H9 (cell line): Measurements from ENCODE around the gene MPC1L. TPM values are rescaled to one million over a fixed set of nuclear protein-coding genes. Genes with fewer than 3 reads are reported as not detected.

Source experiments
- DNase-seq: peaks from one replicate; pipeline ENCODE4 v3.0.0-alpha.2; 2017
- H2AFZ ChIP-seq: one replicate; pipeline ENCODE4 v1.6.1; 2013; ENCODE audit warnings: mild to moderate bottlenecking, low read length, control low read depth, moderate library complexity
- H2AK5ac ChIP-seq: 2 replicates; pipeline ENCODE4 v1.6.1; 2013; ENCODE audit warnings: low read length, control low read depth, mixed read lengths; ENCODE audit not compliant: insufficient read length
- H2BK120ac ChIP-seq: one replicate; pipeline ENCODE4 v1.6.1; 2013; ENCODE audit warnings: low read depth, mild to moderate bottlenecking, low read length, control low read depth, inconsistent platforms; ENCODE audit not compliant: poor library complexity, severe bottlenecking
- H2BK12ac ChIP-seq: 2 replicates; pipeline ENCODE4 v1.6.1; 2013; ENCODE audit warnings: low read length, control low read depth, mixed read lengths, low read depth; ENCODE audit not compliant: insufficient read length
- H2BK15ac ChIP-seq: 2 replicates; pipeline ENCODE4 v1.6.1; 2013; ENCODE audit warnings: low read depth, low read length, control low read depth
- H2BK20ac ChIP-seq: one replicate; pipeline ENCODE4 v1.6.1; 2013; ENCODE audit warnings: low read depth, mild to moderate bottlenecking, low read length, control low read depth, inconsistent platforms; ENCODE audit not compliant: poor library complexity, severe bottlenecking
- H2BK5ac ChIP-seq: 2 replicates; pipeline ENCODE4 v1.6.1; 2013; ENCODE audit warnings: low read length, control low read depth, mixed read lengths; ENCODE audit not compliant: insufficient read length
- H3K14ac ChIP-seq: 2 replicates; pipeline ENCODE4 v1.6.1; 2013; ENCODE audit warnings: low read length, control low read depth; ENCODE audit not compliant: insufficient read depth
- H3K18ac ChIP-seq: 2 replicates; pipeline ENCODE4 v1.6.1; 2013; ENCODE audit warnings: low read depth, mild to moderate bottlenecking, mixed read lengths, low read length, control low read depth; ENCODE audit not compliant: insufficient read length
- H3K23ac ChIP-seq: 2 replicates; pipeline ENCODE4 v1.6.1; 2013; ENCODE audit warnings: low read length, control low read depth, mixed read lengths, low read depth; ENCODE audit not compliant: insufficient read length
- H3K23me2 ChIP-seq: 2 replicates; pipeline ENCODE4 v1.6.1; 2013; ENCODE audit warnings: low read depth, mild to moderate bottlenecking, mixed read lengths, low read length, control low read depth; ENCODE audit not compliant: insufficient read length, poor library complexity, severe bottlenecking
- H3K27ac ChIP-seq: 2 replicates; pipeline ENCODE4 v1.5.1; 2013; ENCODE audit warnings: low read length, control low read depth, mixed read lengths, low read depth; ENCODE audit not compliant: insufficient read length
- H3K27me3 ChIP-seq: 2 replicates; pipeline ENCODE4 v1.6.1; 2013; ENCODE audit warnings: low read length, control low read depth, inconsistent platforms; ENCODE audit not compliant: insufficient read depth
- H3K4ac ChIP-seq: 2 replicates; pipeline ENCODE4 v1.6.1; 2013; ENCODE audit warnings: low read depth, mild to moderate bottlenecking, control low read depth, inconsistent platforms, low read length, moderate library complexity
- H3K4me1 ChIP-seq: 2 replicates; pipeline ENCODE4 v1.6.1; 2013; ENCODE audit warnings: low read length, control low read depth, inconsistent platforms; ENCODE audit not compliant: insufficient read depth
- H3K4me2 ChIP-seq: 2 replicates; pipeline ENCODE4 v1.6.1; 2013; ENCODE audit warnings: low read length, control low read depth, mixed read lengths; ENCODE audit not compliant: insufficient read length, insufficient read depth
- H3K56ac ChIP-seq: 2 replicates; pipeline ENCODE4 v1.6.1; 2013; ENCODE audit warnings: low read depth, mild to moderate bottlenecking, mixed read lengths, low read length, control low read depth; ENCODE audit not compliant: insufficient read length
- H3K79me1 ChIP-seq: 2 replicates; pipeline ENCODE4 v1.6.1; 2013; ENCODE audit warnings: low read depth, mild to moderate bottlenecking, moderate library complexity, low read length, control low read depth, inconsistent platforms; ENCODE audit not compliant: insufficient read depth, poor library complexity, severe bottlenecking
- H3K79me2 ChIP-seq: 2 replicates; pipeline ENCODE4 v1.6.1; 2013; ENCODE audit warnings: low read length, control low read depth, inconsistent platforms; ENCODE audit not compliant: insufficient read depth
- H3K9ac ChIP-seq: 2 replicates; pipeline ENCODE4 v1.6.1; 2013; ENCODE audit warnings: low read length, control low read depth, mixed read lengths; ENCODE audit not compliant: insufficient read length; ENCODE audit errors: extremely low read depth
- H3K9me3 ChIP-seq: one replicate; pipeline ENCODE4 v1.6.1; 2013; ENCODE audit warnings: low read depth, low read length, inconsistent platforms; ENCODE audit not compliant: control insufficient read depth
- H3T11ph ChIP-seq: one replicate; pipeline ENCODE4 v1.6.1; 2013; ENCODE audit warnings: mild to moderate bottlenecking, low read length, control low read depth, inconsistent platforms
- H4K20me1 ChIP-seq: one replicate; pipeline ENCODE4 v1.6.1; 2013; ENCODE audit not compliant: control insufficient read depth, insufficient read length, insufficient read depth
- H4K5ac ChIP-seq: 2 replicates; pipeline ENCODE4 v1.6.1; 2013; ENCODE audit warnings: low read depth, mild to moderate bottlenecking, mixed read lengths, low read length, control low read depth; ENCODE audit not compliant: insufficient read length
- H4K8ac ChIP-seq: replicated peaks from 2 replicates; pipeline ENCODE4 v1.6.1; 2013; ENCODE audit warnings: low read length, control low read depth, mixed read lengths, low read depth; ENCODE audit not compliant: insufficient read length
- H4K91ac ChIP-seq: 2 replicates; pipeline ENCODE4 v1.6.1; 2013; ENCODE audit warnings: low read depth, mild to moderate bottlenecking, moderate library complexity, mixed read lengths, low read length, control low read depth; ENCODE audit not compliant: insufficient read length
- H3K27ac Mint-ChIP-seq, 3 experiments: 2 replicates in 2 of 3; 3 replicates in 1 of 3; pipeline ENCODE4 v1.8.0; 2020 to 2021; ENCODE audit warnings: mixed read lengths in 3 of 3, mild to moderate bottlenecking in 1 of 3, moderate library complexity in 1 of 3
- H3K27me3 Mint-ChIP-seq: 2 replicates; pipeline ENCODE4 v1.8.0; 2021; ENCODE audit warnings: low read depth, mild to moderate bottlenecking, moderate library complexity, mixed read lengths
- H3K36me3 Mint-ChIP-seq, 3 experiments: 2 replicates in 2 of 3; 3 replicates in 1 of 3; pipeline ENCODE4 v1.8.0; 2020 to 2021; ENCODE audit warnings: low read depth in 3 of 3, mixed read lengths in 3 of 3; ENCODE audit not compliant: insufficient read depth in 1 of 3
- H3K4me1 Mint-ChIP-seq, 2 experiments: 2 replicates each; pipeline ENCODE4 v1.8.0; 2020; ENCODE audit warnings: mixed read lengths in 2 of 2
- H3K4me3 Mint-ChIP-seq, 2 experiments: 2 replicates in 1 of 2; 3 replicates in 1 of 2; pipeline ENCODE4 v1.8.0; 2020 to 2021; ENCODE audit warnings: mild to moderate bottlenecking in 2 of 2, mixed read lengths in 2 of 2, moderate library complexity in 1 of 2
- H3K9me3 Mint-ChIP-seq, 2 experiments: 2 replicates in 1 of 2; 3 replicates in 1 of 2; pipeline ENCODE4 v1.8.0; 2020; ENCODE audit warnings: mild to moderate bottlenecking in 2 of 2, mixed read lengths in 2 of 2, moderate library complexity in 1 of 2
- WGBS: extraction: QIAGEN DNeasy Blood & Tissue Kit; methylation state at CpG from one replicate; pipeline ENCODE4 v1.1.7; 2013; ENCODE audit warnings: missing lambda C conversion rate, low lambda C conversion rate, mixed read lengths; ENCODE audit not compliant: insufficient read length; ENCODE audit errors: extremely low coverage; 5-methylcytosine and 5-hydroxymethylcytosine counted together
- total RNA-seq: library from RNA; stranded (reverse); gene quantifications from 2 replicates; pipeline ENCODE4 v1.2.1, GENCODE V29; 2021
- TF ChIP-seq, protein P1 (sequence below): fragments of 200-600 bp; sonication (generic); conservative IDR thresholded peaks from 3 replicates; pipeline ENCODE4 v1.8.0; 2021; ENCODE audit warnings: antibody characterized with exemption, mild to moderate bottlenecking

MPC1L gene
- total RNA-seq, 1 experiment from 2014 or later = not detected

- Histone ChIP-seq H3K23me2 (no peaks in the 10 kb centered on the region), H3K4me2 (no peak overlapping the region), H3K79me1 (no peaks in the 10 kb centered on the region), H4K5ac (no peak overlapping the region), H3K27me3 (no peaks in the 10 kb centered on the region), H2BK5ac (no peak overlapping the region), H2BK12ac (no peak overlapping the region), H2BK15ac (no peak overlapping the region), H3K27ac (no peak overlapping the region), H4K91ac (no peak overlapping the region), H3K79me2 (no peaks in the 10 kb centered on the region), H2AK5ac (no peak overlapping the region), H2BK120ac (no peak overlapping the region), H2BK20ac (no peak overlapping the region), H3K56ac (no peak overlapping the region), H3K9ac (no peak overlapping the region), H3K4me1 (no peaks in the 10 kb centered on the region; the same call in 1 of the 2 replicates), H4K20me1 (no peaks in the 10 kb centered on the region), H3K14ac (no peak overlapping the region), H4K8ac (no peak overlapping the region), H3K4ac (no peak overlapping the region), H3K23ac (no peak overlapping the region), H3K18ac (no peak overlapping the region), H3K9me3 (no peaks in the 10 kb centered on the region), H2AFZ (no peak overlapping the region), H3T11ph (no peak overlapping the region)
- H3K9me3 Mint-ChIP-seq = peaks cover 51% of the 10 kb centered on the region in 2 experiments
- no peak overlapping the region for H3K27ac Mint-ChIP-seq
- H3K36me3 Mint-ChIP-seq = peaks cover 45 to 83% (median 68%) of the 10 kb centered on the region in 3 experiments
- no peaks in the 10 kb centered on the region for H3K27me3 Mint-ChIP-seq
- H3K4me1 Mint-ChIP-seq = peaks cover 2 to 5% of the 10 kb centered on the region in 2 experiments; a peak in 1 of 4 replicates
- WGBS = no CpG with 5 or more reads among the region's 2 CpGs
- no peak for DNase-seq
- TF ChIP-seq, protein P1, sequence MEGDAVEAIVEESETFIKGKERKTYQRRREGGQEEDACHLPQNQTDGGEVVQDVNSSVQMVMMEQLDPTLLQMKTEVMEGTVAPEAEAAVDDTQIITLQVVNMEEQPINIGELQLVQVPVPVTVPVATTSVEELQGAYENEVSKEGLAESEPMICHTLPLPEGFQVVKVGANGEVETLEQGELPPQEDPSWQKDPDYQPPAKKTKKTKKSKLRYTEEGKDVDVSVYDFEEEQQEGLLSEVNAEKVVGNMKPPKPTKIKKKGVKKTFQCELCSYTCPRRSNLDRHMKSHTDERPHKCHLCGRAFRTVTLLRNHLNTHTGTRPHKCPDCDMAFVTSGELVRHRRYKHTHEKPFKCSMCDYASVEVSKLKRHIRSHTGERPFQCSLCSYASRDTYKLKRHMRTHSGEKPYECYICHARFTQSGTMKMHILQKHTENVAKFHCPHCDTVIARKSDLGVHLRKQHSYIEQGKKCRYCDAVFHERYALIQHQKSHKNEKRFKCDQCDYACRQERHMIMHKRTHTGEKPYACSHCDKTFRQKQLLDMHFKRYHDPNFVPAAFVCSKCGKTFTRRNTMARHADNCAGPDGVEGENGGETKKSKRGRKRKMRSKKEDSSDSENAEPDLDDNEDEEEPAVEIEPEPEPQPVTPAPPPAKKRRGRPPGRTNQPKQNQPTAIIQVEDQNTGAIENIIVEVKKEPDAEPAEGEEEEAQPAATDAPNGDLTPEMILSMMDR = no peak
- no peak overlapping the region for H3K4me3 Mint-ChIP-seq
Observed at GRCh38 chrX:40661489-40661888, 38.3 kb downstream of the MPC1L start.
